GM21423 (cell line): ENCODE results near the gene SDC1.

Experiments used
- ATAC-seq: cut with Tn5 transposase; IDR thresholded peaks from one replicate; pipeline ENCODE4 v1.9.1; 2021; ENCODE audit warnings: mild to moderate bottlenecking, moderate library complexity; ENCODE audit not compliant: unreplicated experiment

Gene SDC1

DNA sequence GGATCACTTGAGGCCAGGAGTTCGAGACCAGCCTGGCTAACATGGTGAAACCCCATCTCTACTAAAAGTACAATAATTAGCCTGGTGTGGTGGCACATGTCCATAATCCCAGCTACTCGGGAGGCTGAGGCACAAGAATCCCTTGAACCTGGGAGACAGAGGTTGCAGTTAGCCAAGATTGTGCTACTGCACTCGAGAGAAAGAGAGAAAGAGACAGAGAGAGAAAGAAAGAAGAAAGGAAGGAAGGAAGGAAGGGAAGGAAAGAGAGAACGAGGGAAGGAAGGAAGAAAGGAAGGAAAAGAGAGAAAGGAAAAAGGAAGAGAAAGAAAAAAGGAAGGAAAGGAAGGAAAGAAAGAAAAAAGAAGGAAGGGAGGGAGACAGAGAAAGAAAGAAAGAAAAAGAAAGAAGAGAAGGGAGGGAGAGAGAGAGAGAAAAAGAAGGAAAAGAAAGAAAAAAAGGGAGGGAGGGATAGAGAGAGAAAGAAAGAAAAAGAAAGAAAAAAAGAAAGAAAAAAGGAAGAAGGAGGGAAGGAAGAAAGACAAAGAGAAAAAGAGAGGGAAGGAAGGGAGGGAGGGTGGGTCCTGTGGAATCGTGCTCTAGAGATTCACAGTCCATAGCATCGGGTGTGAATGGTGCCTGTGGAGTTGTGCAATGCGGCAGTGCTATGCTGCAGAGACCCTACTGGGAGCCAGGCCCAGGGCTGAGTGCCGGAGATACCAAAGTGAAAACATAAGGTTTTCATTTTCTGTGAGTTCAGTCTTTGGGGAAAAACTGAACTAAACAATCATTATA is 4.6 kb upstream of the SDC1 start:
- ATAC-seq = no peak

DNA sequence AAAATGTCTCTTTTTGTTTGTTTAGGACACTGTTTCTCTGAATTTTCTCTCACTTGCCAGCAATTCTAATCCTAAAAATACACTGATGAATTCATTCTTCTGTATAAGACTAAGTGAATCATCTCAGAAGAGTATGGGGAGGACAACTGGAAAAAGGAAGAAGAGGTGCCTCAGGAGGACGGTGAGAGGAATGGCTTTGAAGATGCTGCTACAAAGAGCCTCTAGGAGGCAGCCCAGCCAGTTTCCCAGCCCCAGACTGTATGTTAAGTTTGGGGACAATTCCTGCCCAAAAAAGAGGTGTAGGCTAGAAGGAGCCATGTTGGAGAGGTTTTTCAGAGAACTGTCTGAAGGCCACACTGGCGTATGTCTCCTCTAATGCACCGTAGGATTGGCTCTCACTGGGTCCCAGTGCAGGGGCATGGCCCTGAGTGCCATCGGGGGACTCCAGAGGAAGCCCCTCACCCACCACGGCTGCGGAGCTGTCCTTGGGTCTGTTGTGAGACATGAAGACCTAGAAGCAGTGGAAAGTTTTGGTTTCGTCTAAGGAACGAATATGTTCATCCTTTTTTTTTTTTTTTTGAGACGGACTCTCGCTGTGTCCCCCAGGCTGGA is 3.1 kb upstream of the SDC1 start:
- ATAC-seq = no peak

DNA sequence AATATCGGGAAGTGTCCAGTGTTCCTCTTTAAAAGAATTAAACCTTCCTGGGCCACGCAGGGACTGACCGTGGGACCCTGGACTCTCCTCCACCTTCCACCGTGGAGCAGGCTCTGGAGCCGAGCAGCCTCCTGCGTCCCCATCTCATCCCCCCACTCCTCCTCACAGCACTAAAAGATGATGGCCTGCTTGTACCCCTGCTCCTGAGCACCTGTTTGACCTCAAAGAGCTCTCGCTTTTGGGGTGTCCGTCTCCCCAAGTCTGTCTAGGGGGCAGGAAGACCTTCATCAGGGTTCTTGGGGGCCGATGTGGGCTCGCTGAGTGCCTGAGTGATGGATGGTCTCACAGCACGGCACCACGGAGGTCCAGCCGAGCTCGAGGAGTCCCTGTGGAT is 1.2 kb upstream of the SDC1 start:
- no peak for ATAC-seq

DNA sequence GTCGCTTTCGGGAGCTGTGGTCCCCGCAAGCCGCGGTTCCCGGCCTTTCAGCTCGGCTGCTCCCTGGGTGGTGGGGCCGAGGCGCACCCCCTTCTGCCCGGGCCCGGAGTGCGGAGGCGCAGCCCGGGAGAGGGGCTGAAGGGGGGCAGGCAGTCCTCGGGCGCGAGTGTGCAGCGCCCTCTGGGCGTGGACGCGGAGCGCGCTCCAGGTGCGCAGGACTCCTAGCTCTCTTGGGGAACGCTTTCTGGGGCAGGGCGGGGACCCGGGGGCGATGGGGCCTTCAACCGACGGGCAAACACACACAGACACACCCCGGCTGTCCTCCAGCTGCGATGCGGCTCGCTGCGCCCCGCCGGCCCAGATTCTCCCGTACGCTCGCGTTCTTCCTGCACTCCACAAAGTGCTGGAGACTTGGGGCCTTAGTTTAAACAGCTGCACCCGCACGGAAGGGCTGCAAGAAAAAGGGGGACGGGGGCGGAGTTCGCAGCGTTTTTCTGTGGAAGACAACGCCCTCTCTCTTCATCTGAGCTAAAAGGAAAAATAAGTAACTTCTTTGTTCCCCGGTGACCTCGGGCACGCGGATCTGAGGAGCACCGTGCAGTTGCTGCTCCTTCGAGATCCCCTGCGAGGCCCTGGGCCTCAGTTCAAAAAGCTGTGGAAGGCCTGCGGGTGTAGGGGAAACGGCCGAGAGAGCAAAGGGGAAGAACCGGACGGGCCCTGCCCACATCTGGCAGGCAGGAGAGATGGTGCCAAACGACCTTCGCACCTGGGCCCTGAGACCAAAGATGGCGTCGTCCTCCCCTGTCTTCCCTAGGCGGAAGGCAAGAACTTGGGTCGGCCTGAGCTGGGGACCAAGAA is 593 bp upstream of the SDC1 start:
- ATAC-seq = peak; percentile 50

DNA sequence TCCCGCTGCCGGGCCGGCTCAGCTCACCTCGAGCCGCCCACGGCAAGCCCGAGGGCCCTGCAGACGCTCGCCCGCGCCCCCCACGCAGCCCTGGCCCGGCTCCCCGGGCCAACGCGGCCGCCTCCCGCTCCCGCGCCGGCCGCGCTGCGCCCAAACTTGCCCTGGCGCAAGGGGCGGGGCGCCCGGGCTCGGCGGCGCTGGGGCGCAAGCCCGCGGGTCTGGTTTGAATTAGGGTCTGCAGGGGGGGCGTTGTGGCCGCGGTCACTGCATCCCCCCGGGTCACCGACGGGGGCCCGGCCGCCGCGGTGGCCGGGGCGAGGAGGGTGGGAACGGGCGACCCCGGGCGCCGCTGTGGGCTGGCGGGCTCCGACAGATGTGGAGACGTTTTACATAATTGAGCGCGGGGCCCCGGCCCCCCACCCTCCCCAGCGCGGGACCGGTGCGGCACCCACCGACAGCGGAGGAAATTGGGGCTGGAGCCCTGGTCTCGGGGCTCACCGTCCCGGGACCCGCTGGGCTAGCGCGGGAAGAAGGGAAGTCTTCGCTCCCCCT is 690 bp downstream of the SDC1 start:
- no peak for ATAC-seq

DNA sequence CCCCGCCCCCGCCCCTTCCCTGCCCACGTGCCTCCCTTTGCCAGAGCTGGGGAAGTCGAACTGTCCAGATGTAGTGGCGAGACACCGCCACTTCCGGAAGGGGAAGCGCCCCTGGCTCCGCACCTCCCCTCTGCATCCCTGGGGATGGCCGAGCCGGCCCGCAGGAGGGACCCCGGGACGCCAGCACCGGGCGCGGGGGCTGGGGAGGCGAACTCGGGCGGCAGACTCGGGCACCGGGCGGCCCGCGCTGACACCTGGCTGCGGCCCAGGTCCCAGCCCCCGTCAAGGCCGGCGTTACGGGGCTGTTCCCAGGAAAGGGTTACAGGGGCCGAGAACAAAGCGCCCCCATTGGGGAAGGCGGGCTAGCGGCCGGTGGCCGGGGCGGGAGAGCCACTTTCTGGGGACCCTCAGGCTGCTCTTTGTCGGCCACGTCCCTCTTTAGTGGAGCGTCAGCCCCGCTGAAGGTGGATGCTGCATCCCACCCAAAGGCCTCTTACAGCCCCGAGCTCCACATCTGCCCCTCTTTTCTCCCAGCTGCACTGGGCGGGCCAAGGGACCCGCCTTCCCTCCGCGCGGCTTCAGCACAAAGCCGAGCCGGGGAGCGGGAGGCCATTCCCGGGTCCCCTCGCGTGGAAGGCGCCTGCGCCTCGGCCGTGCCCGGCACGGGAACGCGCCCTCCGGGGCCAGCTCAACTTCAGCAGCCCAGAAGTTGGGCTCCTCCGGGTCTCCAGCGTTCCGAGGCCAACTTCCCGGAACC is 1.3 kb downstream of the SDC1 start:
- no peak for ATAC-seq

DNA sequence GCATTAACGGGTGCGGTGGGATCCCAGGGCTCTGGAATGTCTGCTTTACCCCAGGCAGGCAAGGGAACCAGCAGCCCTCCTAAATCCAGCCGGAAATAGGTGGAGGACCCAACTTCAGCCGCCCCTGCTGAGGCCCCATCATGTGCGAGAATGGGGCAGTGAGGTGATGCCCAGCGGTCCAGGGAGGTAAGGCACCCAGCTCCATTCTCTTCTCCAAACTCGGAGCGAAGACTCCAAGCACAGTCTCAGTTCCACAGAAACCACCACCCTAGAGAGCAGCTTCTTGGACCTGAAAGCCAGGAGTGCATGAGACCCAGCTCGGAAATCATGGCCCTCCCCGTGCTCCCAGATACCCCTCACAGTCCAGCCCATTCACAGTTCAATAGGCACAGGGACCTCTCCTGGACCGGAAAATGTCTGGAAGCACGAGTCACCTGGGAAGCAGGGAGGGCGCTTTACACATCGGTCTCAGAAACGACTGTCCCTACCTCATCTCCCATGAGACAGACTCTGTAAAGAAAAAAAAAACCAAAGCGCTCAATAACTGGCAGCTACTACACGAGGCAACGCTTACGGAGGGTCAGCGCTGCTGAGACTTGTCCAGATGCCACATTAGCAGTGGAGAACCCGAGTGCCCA is 2.0 kb downstream of the SDC1 start:
- ATAC-seq = no peak

DNA sequence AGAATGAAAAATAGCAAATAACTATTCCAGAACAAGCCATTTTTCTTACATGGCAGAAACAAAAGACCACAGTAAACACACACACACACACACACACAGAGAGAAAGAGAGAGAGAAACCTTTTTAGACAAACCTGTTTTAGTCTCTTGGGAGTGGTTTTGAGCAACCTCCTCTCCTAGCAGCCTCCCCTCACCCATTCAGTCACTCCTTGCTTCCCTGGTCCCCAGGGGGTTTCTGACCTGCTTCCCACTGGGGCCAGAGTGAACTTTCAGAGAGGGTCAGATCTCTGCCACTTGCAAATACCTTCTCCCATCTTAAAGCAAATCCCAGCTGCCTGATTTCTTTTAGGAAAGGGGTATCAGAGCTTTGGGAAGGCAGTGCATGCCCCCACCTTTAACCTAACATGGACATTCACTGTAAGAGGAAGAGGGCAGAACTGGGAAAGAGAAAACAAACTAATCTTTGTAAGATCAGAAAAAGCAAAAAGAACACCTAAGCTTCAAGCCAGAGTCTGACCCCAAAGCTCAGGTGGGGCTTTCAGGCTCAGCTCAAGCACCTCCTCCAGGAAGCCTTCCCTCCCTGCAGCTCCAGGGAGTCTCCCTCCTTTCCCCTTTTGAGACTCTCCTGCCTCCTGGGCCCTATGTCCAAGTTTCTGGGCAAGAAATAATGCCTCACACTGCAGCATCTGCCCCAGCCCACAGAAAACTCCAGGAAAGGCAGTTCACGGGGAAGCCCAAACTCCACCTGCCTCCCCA is 2.7 kb downstream of the SDC1 start:
- ATAC-seq = no peak

DNA sequence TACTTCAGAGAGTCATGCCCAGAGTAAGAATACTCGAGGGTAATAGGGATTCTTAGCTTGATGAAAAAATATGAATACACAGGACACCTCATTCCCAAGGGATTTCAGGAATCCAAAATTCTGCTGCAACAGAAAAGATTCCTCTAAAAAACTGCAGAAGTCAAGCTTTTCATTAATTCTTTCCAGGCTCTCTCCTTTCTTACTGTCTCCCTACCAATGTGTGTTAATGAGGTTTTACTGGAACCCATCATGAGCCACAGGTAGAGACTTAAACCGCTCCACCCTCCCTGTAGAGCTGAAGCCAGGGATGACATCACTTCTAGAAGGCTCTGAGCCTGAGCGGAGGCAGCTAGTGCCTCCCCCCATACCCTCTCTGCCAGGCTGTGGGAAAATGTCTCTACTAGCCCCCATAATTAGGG is 3.4 kb downstream of the SDC1 start:
- ATAC-seq = no peak

DNA sequence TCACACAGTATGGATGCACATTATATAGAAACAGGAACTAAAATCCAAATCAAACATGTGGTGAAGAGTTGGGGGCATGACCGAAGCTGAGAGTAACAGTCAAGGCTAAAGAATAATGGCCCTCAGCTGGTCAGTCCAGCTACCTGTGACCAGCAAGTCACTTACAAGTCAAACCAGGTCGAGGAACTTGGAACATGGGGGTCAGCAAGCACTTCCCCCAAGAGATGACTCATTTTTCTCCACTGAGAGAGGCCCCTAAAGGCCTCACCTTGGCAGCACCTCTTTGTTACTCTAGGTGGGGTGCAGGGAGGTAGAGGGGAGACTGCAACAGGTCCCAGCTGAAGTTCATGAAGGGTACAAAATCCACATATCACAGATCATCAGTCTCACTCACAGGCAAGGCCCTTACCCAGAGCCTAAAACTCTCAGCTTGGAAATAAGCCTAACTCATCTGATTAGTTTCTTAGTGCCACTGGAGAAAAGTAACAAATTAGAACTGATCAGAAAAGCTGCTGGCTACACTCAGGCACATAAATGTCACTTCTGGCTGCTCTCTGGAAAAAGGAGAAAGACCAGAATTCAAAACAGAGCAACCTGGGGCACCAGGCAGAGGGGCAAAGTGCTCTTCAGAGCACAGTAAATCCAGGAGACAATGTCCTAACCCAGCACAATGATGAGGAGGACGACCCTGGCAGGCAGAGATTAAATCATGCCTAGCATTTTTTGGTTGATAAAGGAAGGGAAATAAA is 4.0 kb downstream of the SDC1 start:
- ATAC-seq = no peak

DNA sequence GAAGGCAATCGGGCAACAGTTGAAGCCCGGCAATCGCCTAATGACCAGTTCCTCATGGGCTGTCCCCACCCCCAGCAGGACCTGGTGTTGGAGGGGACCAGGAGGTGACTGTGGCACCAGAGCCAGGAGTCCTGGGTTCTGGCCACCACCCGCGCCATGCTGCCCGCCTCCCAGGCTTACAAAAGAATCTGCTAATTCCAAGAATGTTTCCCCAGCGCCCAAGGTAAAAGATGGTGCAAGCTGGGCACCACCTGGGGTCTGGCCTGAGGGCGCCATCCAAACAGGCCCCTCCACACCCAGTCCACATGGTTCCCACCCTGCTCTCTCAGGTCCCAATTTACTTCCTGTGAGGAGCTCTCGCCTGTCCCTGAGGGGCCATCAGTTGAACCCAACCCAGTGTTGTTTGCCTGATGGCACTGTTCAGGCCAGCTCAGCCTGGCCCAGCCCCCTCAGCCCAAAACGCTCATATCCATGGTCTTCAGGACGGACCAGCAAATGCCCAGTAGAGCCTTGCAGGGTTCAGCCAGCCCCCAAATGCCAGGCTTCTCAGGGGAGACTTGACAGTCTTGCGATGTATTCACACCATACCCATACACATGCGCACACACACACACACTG is 5.1 kb downstream of the SDC1 start:
- ATAC-seq = no peak

DNA sequence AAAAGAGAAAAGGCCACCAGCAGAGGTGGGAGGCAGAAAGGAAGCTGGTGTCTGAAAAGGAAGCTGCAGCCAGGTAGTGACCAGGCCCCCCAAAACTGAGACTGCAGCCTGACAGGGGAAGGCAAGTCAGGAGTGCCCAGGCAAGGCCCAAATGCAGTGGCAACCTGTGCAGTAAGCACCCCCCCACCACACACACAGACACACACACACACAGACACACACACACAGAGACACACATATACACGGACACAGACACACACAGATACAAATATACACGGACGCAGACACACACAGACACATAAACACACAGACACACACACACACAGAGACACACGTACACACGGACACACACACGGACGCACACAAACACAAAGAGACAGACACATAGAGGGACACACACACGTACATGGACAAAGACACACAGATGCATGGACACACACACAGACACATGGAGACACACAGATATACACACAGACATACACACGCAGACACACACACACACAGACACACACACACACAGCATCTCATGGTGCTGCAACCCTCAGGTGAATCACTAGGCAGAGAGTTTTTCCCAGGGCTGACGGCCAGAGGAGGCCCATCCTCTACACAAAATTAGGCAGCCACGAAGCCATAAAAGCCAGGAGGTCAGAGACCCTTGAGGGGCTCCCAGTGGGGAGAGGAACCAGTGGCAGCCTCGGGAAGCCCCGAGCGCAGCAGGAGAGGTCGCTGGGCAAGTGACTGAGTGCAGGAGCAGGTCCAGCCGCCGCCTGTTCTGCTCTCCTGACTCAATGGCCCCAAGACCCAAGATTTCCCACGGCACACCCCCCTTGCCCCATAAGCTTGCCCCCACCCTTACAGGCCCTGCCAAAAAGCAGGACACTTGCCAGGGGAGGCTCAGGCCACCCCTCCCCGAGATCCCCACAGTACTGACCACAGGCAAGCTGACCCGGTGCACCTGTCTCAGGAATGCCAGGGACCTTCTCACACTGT is 6.3 kb downstream of the SDC1 start:
- no peak for ATAC-seq

DNA sequence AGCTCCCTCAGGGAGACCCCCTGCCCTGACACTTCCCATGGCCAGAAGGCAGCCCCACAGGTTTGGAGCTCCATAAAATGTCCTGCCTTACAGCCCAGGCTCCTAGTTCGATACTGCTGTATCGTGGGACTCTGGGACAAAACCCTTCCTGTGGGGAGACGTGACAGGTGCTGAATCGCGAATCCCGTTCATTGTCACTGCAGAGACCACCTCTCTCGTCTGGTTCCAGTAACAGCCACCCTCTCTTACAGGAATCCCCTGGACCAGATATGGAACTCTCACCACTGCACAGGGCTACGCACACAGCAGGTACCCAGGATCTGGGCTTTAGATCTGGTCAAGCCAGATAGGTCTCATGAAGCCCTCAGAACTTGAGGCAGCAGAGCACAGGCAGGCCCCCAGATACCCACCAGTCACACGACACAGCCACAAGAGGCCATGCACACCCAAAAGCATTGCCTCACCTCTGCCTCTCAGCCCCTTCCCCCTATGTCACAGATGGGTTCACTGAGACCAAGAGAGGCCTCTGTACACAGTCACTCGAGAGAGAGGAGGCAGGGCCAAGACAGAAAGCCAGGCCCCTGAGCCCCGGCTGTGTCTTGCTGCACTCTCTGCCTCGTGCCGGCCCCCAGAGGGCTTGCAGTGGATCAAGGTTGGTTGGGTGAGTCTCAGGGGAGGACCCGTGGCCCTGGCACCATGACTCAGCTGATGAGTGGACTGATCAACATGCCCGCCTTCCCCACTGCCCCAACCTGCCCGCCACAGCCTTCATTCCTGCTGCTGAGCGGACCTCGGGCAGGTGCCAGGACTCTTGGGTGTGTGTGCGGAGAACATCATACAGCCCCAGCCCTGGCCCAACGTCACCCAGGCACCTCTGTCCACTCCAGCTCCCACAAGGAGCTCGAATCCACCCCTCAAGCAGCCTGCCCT is 7.6 kb downstream of the SDC1 start:
- ATAC-seq = no peak

DNA sequence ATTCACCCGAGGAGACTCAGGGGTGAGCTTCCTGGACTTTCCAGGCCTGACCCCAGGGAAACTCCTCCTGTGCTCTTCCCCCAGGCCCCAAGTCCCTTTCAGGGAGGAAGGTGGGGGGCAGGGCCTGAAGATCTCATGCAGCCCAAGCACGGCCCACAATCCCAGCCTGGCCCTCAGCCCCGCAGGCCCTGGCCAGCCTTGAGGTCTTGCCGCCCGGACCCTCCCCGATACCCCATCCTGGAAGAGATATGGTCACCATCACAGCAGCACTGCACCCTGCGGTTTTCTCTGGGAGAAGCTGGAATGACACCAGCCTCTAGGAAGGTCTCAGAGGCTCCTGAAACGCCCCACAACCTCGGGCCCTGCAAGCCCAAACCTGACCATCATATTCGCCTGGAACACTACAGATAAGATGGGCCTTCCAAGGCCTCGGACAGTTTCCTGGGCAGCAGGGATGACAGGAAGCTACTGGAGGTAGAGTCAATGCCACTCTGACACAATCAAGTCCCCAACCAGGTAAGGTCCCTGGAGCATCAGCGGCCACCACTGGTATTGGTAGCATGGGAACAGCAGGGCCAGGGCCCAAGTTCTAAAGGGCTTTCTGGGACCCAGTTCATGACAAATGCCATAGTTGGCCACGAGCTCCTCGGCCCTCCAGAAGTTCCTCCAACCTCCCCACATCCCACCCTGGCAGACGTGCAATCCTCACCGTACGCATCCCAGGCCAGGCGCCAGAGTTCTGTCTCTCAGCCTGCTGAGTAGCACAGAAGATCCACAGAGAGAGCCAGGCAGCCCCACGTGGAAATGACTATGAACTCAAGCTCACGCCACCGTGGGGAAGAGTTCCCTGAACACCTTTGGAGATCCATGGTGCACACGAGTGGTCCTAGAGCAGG is 8.6 kb downstream of the SDC1 start:
- ATAC-seq = no peak
